Measurements from ENCODE around the gene SLC39A2.

Gene SLC39A2

GRCh38 chr14:21050597-21050996 lies 51.5 kb downstream of the SLC39A2 start:
- DNase-seq: no peak

Data from DMS79 treated with DMSO at 0.1 percent for 48 hours (cell line).